PC-9 (cell line): ENCODE data around the gene GNLY. TPM values are rescaled to one million over a fixed set of nuclear protein-coding genes. Genes with fewer than 3 reads are reported as not detected.

ENCODE experiments used
- Bru-seq: library from RNA; stranded (reverse); fragments of 400-500 nt; gene quantifications from one replicate; lab custom pipeline; 2021; lab: Mats Ljungman, UMichigan
- BruChase-seq, 2 experiments: library from RNA; stranded (reverse); fragments of 400-500 nt; gene quantifications; one replicate each; lab custom pipeline; 2021; lab: Mats Ljungman, UMichigan
- BruUV-seq: library from RNA; stranded (reverse); fragments of 400-500 nt; replicated peaks from 2 replicates; lab custom pipeline; 2021; lab: Mats Ljungman, UMichigan
- CTCF ChIA-PET: fragments of 300-600 bp; sonication (Branson Sonifier 250); formaldehyde crosslinking; loops from one replicate; lab custom pipeline; 2022; ENCODE audit warnings: antibody characterized with exemption; lab: Charles Lee
- POLR2A ChIA-PET: fragments of 300-600 bp; sonication (Branson Sonifier 250); formaldehyde crosslinking; loops from one replicate; lab custom pipeline; 2022; ENCODE audit warnings: antibody characterized with exemption; ENCODE audit not compliant: unreplicated experiment; lab: Charles Lee
- DNase-seq, 2 experiments: peaks; one replicate each; pipeline versions ENCODE4 v3.0.0 to v3.0.0-alpha.2; 2015 to 2022; ENCODE audit warnings: mixed read lengths in 1 of 2
- H2AFZ ChIP-seq: fragments of 200-600 bp; sonication (generic); 2 replicates; pipeline ENCODE4 v1.8.1; 2017; ENCODE audit warnings: antibody characterized with exemption
- H3F3A ChIP-seq: fragments of 200-600 bp; sonication (generic); 2 replicates; pipeline ENCODE4 v1.8.1; 2017; ENCODE audit warnings: antibody characterized with exemption, mild to moderate bottlenecking, low read depth; ENCODE audit not compliant: insufficient read depth
- H3K27ac ChIP-seq: fragments of 200-600 bp; sonication (generic); 2 replicates; pipeline ENCODE4 v1.6.1; 2016; ENCODE audit warnings: mixed run types
- H3K27me3 ChIP-seq: fragments of 200-600 bp; sonication (generic); 2 replicates; pipeline ENCODE4 v1.6.1; 2016; ENCODE audit warnings: low read depth, mixed run types; ENCODE audit not compliant: insufficient read depth
- H3K36me3 ChIP-seq: fragments of 200-600 bp; sonication (generic); 2 replicates; pipeline ENCODE4 v1.6.1; 2016; ENCODE audit warnings: low read depth, mixed run types
- H3K4me1 ChIP-seq: fragments of 200-600 bp; sonication (generic); replicated peaks from 2 replicates; pipeline ENCODE4 v1.6.1; 2016; ENCODE audit warnings: mixed run types; ENCODE audit not compliant: insufficient read depth
- H3K4me2 ChIP-seq: fragments of 200-600 bp; sonication (generic); 2 replicates; pipeline ENCODE4 v1.6.1; 2017; ENCODE audit warnings: mixed run types
- H3K4me3 ChIP-seq: fragments of 200-600 bp; sonication (generic); 2 replicates; pipeline ENCODE4 v1.6.1; 2016; ENCODE audit warnings: mixed run types
- H3K79me2 ChIP-seq: fragments of 200-600 bp; sonication (generic); 2 replicates; pipeline ENCODE4 v1.6.1; 2017; ENCODE audit warnings: low read depth, mixed run types
- H3K9me2 ChIP-seq: fragments of 200-600 bp; sonication (generic); 2 replicates; pipeline ENCODE4 v1.8.1; 2017; ENCODE audit warnings: mild to moderate bottlenecking; ENCODE audit not compliant: insufficient read depth
- H3K9me3 ChIP-seq: fragments of 200-600 bp; sonication (generic); 2 replicates; pipeline ENCODE4 v1.8.1; 2016; ENCODE audit warnings: low read depth; ENCODE audit not compliant: insufficient read depth
- H4K20me1 ChIP-seq: fragments of 200-600 bp; sonication (generic); 2 replicates; pipeline ENCODE4 v1.8.1; 2017; ENCODE audit not compliant: insufficient read depth
- CTCF ChIP-seq: fragments of 200-600 bp; sonication (generic); conservative IDR thresholded peaks from 2 replicates; pipeline ENCODE4 v1.6.1; 2017; ENCODE audit warnings: mixed run types, antibody characterized with exemption, mild to moderate bottlenecking, moderate library complexity
- EZH2 ChIP-seq: fragments of 200-600 bp; sonication (generic); IDR thresholded peaks from 2 replicates; pipeline ENCODE4 v1.8.0; 2017; ENCODE audit warnings: antibody characterized with exemption, low read depth
- intact Hi-C: fragments of 100-400 bp; cut with micrococcal nuclease; formaldehyde crosslinking; loops from one replicate; pipeline ENCODE4 v1.10.0; 2022; ENCODE audit not compliant: unreplicated experiment
- long read RNA-seq: library from polyadenylated mRNA; stranded (forward); transcript quantifications from one replicate; pipeline ENCODE4 v2.0.0, GENCODE V29; 2022
- total RNA-seq: library from RNA; stranded (reverse); gene quantifications from 2 replicates; pipeline ENCODE4 v1.2.3, GENCODE V29; 2021

Gene GNLY
- total RNA-seq (not detected in 2 replicates), Bru-seq, nascent RNA (percentile 11 among the genes with signal in this experiment), BruChase-seq, experiment 1, labeled RNA remaining after a 2-hour chase (percentile 10 among the genes with signal in this experiment), BruChase-seq, experiment 2, labeled RNA remaining after a 6-hour chase (not detected)
- long read RNA-seq: 0 reads

GRCh38 chr2:85694052-85695025 lies at the start of gene GNLY:
Gene GNLY (plus strand): TSS chr2:85694358. CDS start chr2:85694419, 61 bp downstream.
- Histone ChIP-seq H3F3A (no peaks in the 10 kb centered on the region; the same call in 1 of the 2 replicates), H3K36me3 (no peaks in the 10 kb centered on the region), H3K9me3 (no peaks in the 10 kb centered on the region), H4K20me1 (no peaks in the 10 kb centered on the region), H3K4me2 (no peak within 1 kb of the TSS), H3K9me2 (no peaks in the 10 kb centered on the region; the same call in 1 of the 2 replicates), H3K27me3 (no peaks in the 10 kb centered on the region), H3K79me2 (no peaks in the 10 kb centered on the region), H3K27ac (no peak within 1 kb of the TSS), H3K4me3 (no peak within 1 kb of the TSS), H3K4me1 (peaks cover 9% of the 10 kb centered on the region; the same call in 1 of the 2 replicates), H2AFZ (no peak within 1 kb of the TSS)
- no peak for TF ChIP-seq CTCF
- no peak for TF ChIP-seq EZH2
- DNase-seq: no peak
- CTCF ChIA-PET: no interaction called here
- BruUV-seq: no TSS peak
- intact Hi-C loops: no loop called here
- POLR2A ChIA-PET: no interaction called here

GRCh38 chr2:85644909-85645308 lies 49.2 kb upstream of the GNLY start:
- Histone ChIP-seq H3K27ac (no peak overlapping the region), H3K9me2 (no peaks in the 10 kb centered on the region), H2AFZ (no peak overlapping the region), H3K4me2 (no peak overlapping the region), H3K4me1 (peaks cover 20% of the 10 kb centered on the region), H3K27me3 (no peaks in the 10 kb centered on the region), H3K4me3 (no peak overlapping the region), H3K79me2 (no peaks in the 10 kb centered on the region), H3K9me3 (no peaks in the 10 kb centered on the region), H3F3A (peaks cover 40% of the 10 kb centered on the region), H4K20me1 (no peaks in the 10 kb centered on the region; the same call in 1 of the 2 replicates), H3K36me3 (peaks cover 49% of the 10 kb centered on the region)
- DNase-seq: no peak
- no peak for TF ChIP-seq CTCF
- no peak for TF ChIP-seq EZH2
- CTCF ChIA-PET: interaction anchor here (0.6 kb wide), 1 partner anchor 820 kb away, joined by 5 read pairs; no protein-coding TSS in a partner anchor
- intact Hi-C loops: no loop called here
- BruUV-seq: no TSS peak
- POLR2A ChIA-PET: no interaction called here

DNA sequence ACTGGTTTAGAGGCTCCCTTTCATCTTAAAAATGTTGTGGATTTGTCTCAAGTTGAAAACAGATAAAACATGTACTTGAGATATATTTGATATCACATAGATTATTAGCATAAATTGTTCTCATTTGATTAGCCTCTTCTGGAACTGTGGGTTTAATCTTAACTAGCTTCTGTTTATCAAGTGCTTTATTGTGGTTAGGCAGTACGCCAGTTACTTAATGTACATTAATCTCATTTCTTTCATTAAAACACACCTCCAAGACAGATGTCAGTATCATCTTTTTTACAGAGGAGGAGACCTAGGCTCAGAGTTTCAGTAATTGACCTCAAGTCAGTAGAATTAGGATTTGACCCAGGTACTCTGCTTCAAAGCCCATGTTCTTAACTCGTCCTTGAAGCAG lies 48.0 kb upstream of the GNLY start:
- Histone ChIP-seq H3K36me3 (peaks cover 53% of the 10 kb centered on the region), H3K9me3 (no peaks in the 10 kb centered on the region), H3K4me2 (no peak overlapping the region), H3K4me1 (peaks cover 27% of the 10 kb centered on the region), H3K27me3 (no peaks in the 10 kb centered on the region), H3K9me2 (no peaks in the 10 kb centered on the region), H4K20me1 (no peaks in the 10 kb centered on the region; the same call in 1 of the 2 replicates), H3F3A (peaks cover 40% of the 10 kb centered on the region), H3K79me2 (no peaks in the 10 kb centered on the region), H2AFZ (no peak overlapping the region), H3K4me3 (no peak overlapping the region), H3K27ac (no peak overlapping the region)
- CTCF ChIA-PET: no interaction called here
- intact Hi-C loops: no loop called here
- DNase-seq: no peak
- TF ChIP-seq EZH2 (no peak), CTCF (no peak)
- BruUV-seq: no TSS peak
- POLR2A ChIA-PET: no interaction called here
